NCI-H82 treated with DMSO at 0.1 percent for 48 hours (cell line): ENCODE measurements around the gene PRDM10.

Source experiments
- DNase-seq: peaks from one replicate; lab custom pipeline; 2025; ENCODE audit not compliant: unreplicated experiment; lab: John Stamatoyannopoulos, UW

Gene PRDM10

DNA sequence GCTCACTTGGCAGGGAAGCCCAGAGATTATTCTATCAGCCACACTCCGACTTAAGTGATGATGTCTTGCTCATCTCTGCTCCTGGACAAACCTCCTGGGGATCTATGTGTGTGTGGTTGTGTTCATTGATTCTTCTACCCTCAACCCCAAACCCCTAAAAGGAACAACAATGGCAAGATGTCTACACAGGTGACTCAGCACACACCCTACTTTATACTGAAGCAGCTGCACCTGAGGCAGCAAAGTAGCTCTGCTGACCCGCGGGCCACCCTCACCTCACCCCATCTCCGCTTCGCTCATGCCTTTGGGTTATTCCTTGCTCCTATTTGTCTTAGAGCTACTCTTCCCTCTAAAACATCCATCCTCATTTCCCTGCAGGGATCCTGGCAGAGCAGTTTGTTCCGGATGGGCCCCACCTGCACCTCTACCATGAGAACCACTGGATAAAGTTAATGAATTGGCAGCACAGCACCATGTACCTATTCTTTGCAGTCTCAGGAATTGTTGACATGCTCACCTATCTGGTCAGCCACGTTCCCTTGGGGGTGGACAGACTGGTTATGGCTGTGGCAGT, 148.3 kb downstream of the PRDM10 start:
- DNase-seq, result no peak

DNA sequence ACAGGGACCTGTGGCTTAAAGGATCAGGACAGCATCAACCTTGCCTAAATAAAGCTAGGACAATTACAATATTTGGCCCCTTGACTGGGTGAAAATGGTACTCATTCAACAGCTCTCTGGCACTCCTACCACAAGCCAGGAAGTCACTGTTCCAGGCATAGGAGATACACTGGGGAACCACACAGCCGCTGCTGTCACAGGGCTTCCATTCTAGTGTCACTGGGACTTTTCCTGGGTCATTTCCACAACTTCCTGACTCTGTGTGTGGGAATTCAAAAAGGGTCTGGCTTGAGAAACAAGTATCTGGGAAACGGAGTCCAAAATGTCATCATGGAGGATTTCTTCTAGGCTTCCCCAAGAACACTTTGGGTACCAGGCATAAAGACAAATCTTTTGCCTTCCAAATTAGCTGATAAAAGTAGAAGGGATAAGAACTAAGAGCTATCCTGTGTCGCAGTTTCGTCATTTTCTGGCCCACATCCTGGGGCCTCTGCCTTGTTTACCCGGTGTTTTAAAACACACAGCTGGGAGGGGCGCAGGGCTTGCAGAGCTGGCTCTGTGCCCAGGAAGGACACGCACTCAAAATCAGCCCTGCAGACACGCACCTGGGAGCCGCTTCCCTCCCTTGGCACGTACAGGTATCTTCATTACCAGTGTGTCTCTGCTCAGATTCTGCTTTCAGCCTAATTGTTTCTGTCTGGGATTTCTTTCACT, 149.0 kb downstream of the PRDM10 start:
- no peak for DNase-seq

DNA sequence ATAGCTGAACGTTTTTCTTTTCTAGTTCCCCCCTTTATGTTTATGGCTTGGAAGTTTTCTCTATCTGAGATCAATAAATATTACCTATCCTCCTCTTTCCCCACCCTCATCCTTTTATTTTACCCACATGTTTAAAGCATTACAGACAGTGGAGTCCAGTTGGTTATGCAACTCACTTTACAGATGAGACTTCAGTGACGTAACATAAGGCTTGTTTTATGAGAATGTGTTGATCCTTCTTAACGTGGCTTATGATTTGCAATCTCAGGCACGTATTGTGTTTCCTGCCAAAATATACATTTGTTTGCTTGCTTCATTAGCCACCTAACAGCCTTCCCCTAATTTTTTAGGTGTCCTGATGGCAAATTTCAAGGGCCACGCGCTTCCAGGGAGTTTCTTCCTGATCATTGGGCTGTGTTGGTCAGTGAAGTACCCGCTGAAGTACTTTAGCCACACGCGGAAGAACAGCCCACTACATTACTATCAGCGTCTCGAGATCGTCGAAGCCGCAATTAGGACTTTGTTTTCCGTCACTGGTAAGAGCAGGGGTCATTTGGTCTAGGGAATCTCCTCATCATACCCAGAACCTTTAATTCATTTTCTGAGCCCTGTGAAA, 150.4 kb downstream of the PRDM10 start:
- DNase-seq, result no peak
